Vagina (tissue), 2 donors: ENCODE results near the gene CHN2. TPM values are rescaled to one million over a fixed set of nuclear protein-coding genes. Genes with fewer than 3 reads are reported as not detected.

Source experiments
- DNase-seq, 2 donors: peaks; one replicate each; pipeline ENCODE4 v3.0.0-alpha.2; 2017; ENCODE audit errors: extremely low spot score in 2 of 2
- H3K27ac ChIP-seq: fragments of 200-600 bp; sonication (generic); one replicate; pipeline ENCODE4 v1.5.1; 2019
- H3K27me3 ChIP-seq: fragments of 200-600 bp; sonication (generic); one replicate; pipeline ENCODE4 v1.5.1; 2019
- H3K36me3 ChIP-seq, 2 donors: fragments of 200-600 bp; sonication (generic); one replicate each; pipeline ENCODE4 v1.5.1; 2017 to 2019
- H3K4me1 ChIP-seq: fragments of 200-600 bp; sonication (generic); one replicate; pipeline ENCODE4 v1.5.1; 2019
- H3K4me3 ChIP-seq, 2 donors: fragments of 200-600 bp; sonication (generic); 1 replicate in 1 of 2; 2 replicates in 1 of 2; pipeline ENCODE4 v1.5.1; 2016 to 2019
- H3K9me3 ChIP-seq: fragments of 200-600 bp; sonication (generic); one replicate; pipeline ENCODE4 v1.5.1; 2019
- CTCF ChIP-seq, 3 experiments: fragments of 450-650 bp in 2 of 3; fragments of 200-600 bp in 1 of 3; sonication (generic) in 1 of 3; IDR thresholded peaks; one replicate each; pipeline ENCODE4 v1.5.1; 2017 to 2019; ENCODE audit warnings: antibody characterized with exemption in 3 of 3, mild to moderate bottlenecking in 2 of 3, moderate library complexity in 2 of 3
- POLR2A ChIP-seq, 2 donors: fragments of 450-650 bp; IDR thresholded peaks; one replicate each; pipeline ENCODE4 v1.6.1; 2017; ENCODE audit warnings: antibody characterized with exemption in 2 of 2, mild to moderate bottlenecking in 2 of 2, moderate library complexity in 2 of 2
- POLR2AphosphoS5 ChIP-seq, 2 donors: sonication (generic); formaldehyde crosslinking; IDR thresholded peaks; one replicate each; pipeline ENCODE4 v1.9.0; 2017; ENCODE audit warnings: antibody characterized with exemption in 2 of 2, mild to moderate bottlenecking in 2 of 2, low read depth in 1 of 2; ENCODE audit not compliant: insufficient read depth in 1 of 2
- intact Hi-C: fragments of 100-400 bp; cut with DNase I; formaldehyde crosslinking; loops from one replicate; pipeline ENCODE4 v1.15.1; 2023
- total RNA-seq: library from RNA; depleted of rRNA; stranded (reverse); fragments of >200 nt; gene quantifications from one replicate; pipeline ENCODE4 v1.2.3, GENCODE V29; 2016

CHN2 gene
- total RNA-seq, 1 donor from 2014 or later: 11.0 TPM

GRCh38 chr7:29340696-29341095 is 146.1 kb downstream of the CHN2 start:
- no peak overlapping the region for H3K27ac ChIP-seq
- intact Hi-C loops: no loop called here
- no peak overlapping the region for H3K4me3 ChIP-seq
- no peaks in the 10 kb centered on the region for H3K9me3 ChIP-seq
- no peak for TF ChIP-seq POLR2AphosphoS5 (IDR thresholded peaks at IDR 0.05; ENCODE audit: insufficient read depth in 1 of 2, low read depth in 1 of 2)
- no peak for TF ChIP-seq POLR2A (IDR thresholded peaks at IDR 0.05)
- no peak for TF ChIP-seq CTCF (IDR thresholded peaks at IDR 0.05)
- DNase-seq: no peak
- no peaks in the 10 kb centered on the region for H3K36me3 ChIP-seq
- no peaks in the 10 kb centered on the region for H3K27me3 ChIP-seq
- no peaks in the 10 kb centered on the region for H3K4me1 ChIP-seq

GRCh38 chr7:29341156-29341555 is 146.6 kb downstream of the CHN2 start:
- Histone ChIP-seq H3K27ac (no peak overlapping the region), H3K36me3 (no peaks in the 10 kb centered on the region), H3K4me3 (no peak overlapping the region), H3K9me3 (no peaks in the 10 kb centered on the region), H3K27me3 (no peaks in the 10 kb centered on the region), H3K4me1 (no peaks in the 10 kb centered on the region)
- DNase-seq: no peak
- TF ChIP-seq POLR2AphosphoS5 (IDR thresholded peaks at IDR 0.05; ENCODE audit: insufficient read depth in 1 of 2, low read depth in 1 of 2) (no peak), CTCF (IDR thresholded peaks at IDR 0.05) (no peak), POLR2A (IDR thresholded peaks at IDR 0.05) (no peak)
- intact Hi-C loops: no loop called here

GRCh38 chr7:29342761-29343160 is 148.2 kb downstream of the CHN2 start:
- intact Hi-C loops: no loop called here
- no peaks in the 10 kb centered on the region for H3K4me1 ChIP-seq

GRCh38 chr7:29343399-29343798 is 148.8 kb downstream of the CHN2 start:
- no peaks in the 10 kb centered on the region for H3K4me1 ChIP-seq
- no peaks in the 10 kb centered on the region for H3K36me3 ChIP-seq
- intact Hi-C loops: no loop called here
- no peaks in the 10 kb centered on the region for H3K9me3 ChIP-seq
- no peaks in the 10 kb centered on the region for H3K27me3 ChIP-seq
- DNase-seq: no peak
- no peak overlapping the region for H3K4me3 ChIP-seq
- H3K27ac ChIP-seq: no peak overlapping the region
- TF ChIP-seq POLR2A (IDR thresholded peaks at IDR 0.05) (no peak), POLR2AphosphoS5 (IDR thresholded peaks at IDR 0.05; ENCODE audit: insufficient read depth in 1 of 2, low read depth in 1 of 2) (no peak), CTCF (IDR thresholded peaks at IDR 0.05) (no peak)

More at GRCh38 chr7:29342761-29343160, 148.2 kb downstream of the CHN2 start:
- Histone ChIP-seq H3K27me3 (no peaks in the 10 kb centered on the region), H3K27ac (no peak overlapping the region), H3K36me3 (no peaks in the 10 kb centered on the region), H3K4me3 (no peak overlapping the region), H3K9me3 (no peaks in the 10 kb centered on the region)
- TF ChIP-seq POLR2A (IDR thresholded peaks at IDR 0.05) (no peak), POLR2AphosphoS5 (IDR thresholded peaks at IDR 0.05; ENCODE audit: insufficient read depth in 1 of 2, low read depth in 1 of 2) (no peak)
- no peak for DNase-seq

- Histone ChIP-seq H3K27me3 (no peaks in the 10 kb centered on the region), H3K36me3 (no peaks in the 10 kb centered on the region), H3K27ac (no peak overlapping the region), H3K4me3 (no peak overlapping the region), H3K9me3 (no peaks in the 10 kb centered on the region), H3K4me1 (no peaks in the 10 kb centered on the region)
- intact Hi-C loops: no loop called here
- TF ChIP-seq POLR2A (IDR thresholded peaks at IDR 0.05) (no peak), CTCF (IDR thresholded peaks at IDR 0.05) (no peak), POLR2AphosphoS5 (IDR thresholded peaks at IDR 0.05; ENCODE audit: insufficient read depth in 1 of 2, low read depth in 1 of 2) (no peak)
- no peak for DNase-seq
Observed at GRCh38 chr7:29344334-29344978, 149.9 kb downstream of the CHN2 start.
